Retinal pigment epithelial cell (primary cell): ENCODE measurements around the gene DDX52.

Source experiments
- DNase-seq: peaks from one replicate; pipeline ENCODE4 v3.0.0-alpha.2; 2010; ENCODE audit warnings: low read depth
- H3K4me3 ChIP-seq: 2 replicates; pipeline ENCODE4 v1.5.1; 2011; ENCODE audit warnings: mild to moderate bottlenecking, low read length, control low read depth, moderate library complexity
- TF ChIP-seq, protein P1 (sequence below): conservative IDR thresholded peaks from 2 replicates; pipeline ENCODE4 v1.5.1; 2011; ENCODE audit warnings: low read depth, low read length, control low read depth, inconsistent platforms

DDX52 gene

DNA sequence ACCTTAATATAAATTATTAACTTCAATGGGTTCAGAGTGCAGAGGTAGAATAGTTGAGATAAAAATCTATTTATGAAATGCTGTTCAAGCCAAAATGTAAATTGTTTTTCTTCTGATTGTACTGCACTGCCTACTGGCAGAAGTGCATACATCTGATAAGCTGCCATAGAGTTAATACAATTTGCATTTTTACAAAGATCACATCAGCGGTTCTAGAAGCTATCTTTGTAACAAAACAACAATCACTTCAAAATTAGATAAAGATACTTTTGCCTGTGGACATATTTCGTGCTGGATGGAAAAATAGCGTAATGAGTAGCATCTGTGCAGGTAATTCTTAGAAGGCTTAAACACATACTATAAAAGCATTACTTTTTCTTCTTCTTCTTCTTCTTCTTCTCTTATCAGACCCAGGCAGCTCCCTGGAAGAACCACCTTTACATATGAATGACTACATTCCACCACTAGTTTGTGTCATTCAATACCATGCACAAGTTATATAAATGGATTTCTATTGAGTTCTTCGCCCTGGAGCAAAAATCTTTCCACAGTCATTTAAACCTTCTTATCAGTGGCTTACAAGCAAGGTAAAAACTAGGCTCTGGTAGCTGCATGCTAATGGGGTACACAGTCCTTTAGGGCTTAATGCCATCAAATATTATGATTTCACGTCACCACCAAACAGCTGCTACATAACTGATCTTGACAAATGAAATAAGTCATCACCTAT, 81.1 kb downstream of the DDX52 start:
- H3K4me3 ChIP-seq, result no peak overlapping the region
- TF ChIP-seq, protein P1, sequence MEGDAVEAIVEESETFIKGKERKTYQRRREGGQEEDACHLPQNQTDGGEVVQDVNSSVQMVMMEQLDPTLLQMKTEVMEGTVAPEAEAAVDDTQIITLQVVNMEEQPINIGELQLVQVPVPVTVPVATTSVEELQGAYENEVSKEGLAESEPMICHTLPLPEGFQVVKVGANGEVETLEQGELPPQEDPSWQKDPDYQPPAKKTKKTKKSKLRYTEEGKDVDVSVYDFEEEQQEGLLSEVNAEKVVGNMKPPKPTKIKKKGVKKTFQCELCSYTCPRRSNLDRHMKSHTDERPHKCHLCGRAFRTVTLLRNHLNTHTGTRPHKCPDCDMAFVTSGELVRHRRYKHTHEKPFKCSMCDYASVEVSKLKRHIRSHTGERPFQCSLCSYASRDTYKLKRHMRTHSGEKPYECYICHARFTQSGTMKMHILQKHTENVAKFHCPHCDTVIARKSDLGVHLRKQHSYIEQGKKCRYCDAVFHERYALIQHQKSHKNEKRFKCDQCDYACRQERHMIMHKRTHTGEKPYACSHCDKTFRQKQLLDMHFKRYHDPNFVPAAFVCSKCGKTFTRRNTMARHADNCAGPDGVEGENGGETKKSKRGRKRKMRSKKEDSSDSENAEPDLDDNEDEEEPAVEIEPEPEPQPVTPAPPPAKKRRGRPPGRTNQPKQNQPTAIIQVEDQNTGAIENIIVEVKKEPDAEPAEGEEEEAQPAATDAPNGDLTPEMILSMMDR, result no peak
- no peak for DNase-seq
